IPS DF 19.7 (cell line): ENCODE results near the gene EEF1AKMT3.

Experiments
- DNase-seq: peaks from one replicate; pipeline ENCODE4 v3.0.0-alpha.2; 2013; ENCODE audit warnings: low read depth, low spot score

The EEF1AKMT3 gene

DNA sequence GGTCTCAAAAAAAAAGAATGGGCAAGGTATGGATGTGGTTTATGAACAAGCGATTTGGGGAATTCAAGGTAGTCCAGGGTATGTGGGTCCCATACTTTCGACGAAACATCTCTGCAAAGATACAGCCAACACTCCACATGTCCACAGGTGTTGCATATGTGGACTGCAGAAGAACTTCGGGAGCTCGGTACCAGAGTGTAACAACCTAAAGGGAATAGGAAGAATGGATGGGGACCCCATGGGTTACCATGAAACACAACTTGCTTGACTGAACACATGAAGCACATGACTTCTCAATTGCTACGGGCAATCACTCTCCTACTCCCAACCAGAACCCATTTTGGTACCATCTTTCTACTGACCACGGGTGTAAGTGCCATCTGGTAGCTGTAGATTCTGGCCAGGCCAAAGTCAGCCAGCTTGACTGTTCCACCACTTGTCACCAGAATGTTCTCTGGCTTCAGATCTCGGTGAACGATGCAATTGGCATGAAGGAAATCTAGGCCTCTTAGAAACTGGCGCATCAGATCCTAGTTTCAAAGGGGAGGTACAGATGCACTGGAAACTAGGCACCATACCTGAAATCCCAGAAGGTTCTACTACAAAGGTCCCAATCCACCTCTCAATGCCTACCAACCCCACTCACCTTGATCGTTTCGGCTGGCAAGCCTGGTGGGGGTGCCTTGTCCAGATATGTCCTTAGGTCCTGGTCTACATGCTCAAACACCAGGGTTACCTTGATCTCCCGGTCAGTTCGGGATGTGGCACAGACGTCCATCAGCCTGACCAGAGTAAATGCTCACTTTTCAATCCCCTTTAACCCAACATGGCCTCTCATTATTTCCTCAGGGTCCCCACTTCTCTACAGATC lies 21.6 kb upstream of the EEF1AKMT3 start:
- DNase-seq = no peak

DNA sequence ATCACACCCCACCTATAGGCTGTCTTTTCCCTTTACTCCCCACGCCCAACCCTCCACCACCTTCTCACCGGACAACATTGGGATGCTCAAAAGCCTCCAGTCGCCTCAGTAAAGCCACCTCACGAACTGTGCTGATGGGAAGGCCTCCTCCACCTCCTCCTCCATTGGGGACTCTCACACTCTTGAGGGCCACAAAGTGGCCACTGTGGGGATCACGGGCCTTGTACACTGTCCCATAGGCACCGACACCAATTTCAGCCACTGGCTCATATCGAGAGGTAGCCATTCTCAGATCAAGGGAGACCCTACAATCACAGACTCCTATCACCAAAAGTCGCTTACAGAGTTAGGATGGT lies 21.0 kb upstream of the EEF1AKMT3 start:
- no peak for DNase-seq

DNA sequence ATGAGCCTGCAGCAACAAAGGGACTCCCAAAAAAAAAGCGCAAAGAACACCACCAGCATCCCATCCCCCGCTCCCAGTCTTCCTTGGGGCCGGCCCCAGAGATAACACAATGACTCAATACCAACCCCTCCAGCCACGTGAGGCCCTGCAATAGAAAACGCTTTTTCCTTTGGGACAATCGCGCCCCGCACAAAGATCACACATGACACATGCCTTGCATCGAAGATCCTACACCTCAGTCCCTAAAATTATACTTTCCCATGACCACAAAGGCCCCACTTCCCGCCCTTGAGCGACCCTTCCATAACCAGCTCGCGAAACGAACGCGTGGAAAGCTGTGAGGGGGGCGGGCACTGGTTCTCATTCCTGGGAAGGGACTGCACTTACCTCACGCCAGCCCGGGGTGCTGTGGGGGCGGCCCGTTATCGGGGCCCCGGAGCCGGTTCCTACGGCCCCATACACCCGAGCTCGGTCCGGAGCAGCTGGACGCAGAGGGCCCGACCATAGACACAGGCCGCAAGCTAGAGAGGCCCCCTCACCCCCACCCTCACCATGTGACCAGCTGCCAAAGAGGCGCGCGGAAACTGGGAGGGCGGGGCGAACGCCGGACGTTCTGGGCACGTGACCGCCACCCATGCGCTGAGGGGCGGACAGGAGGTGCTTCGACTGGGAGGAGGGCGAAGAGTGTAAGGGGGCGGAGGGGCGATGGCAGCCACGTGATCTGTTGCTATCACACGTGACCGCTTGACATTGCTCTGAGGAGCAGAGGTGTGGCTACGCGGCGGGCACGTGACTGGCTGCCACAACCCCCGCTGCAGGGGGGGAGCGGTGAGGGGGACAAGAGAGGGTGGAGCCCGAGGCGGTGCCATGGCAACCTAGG lies 20.4 kb upstream of the EEF1AKMT3 start, which contains the start of gene CDK4:
TSS of gene CDK4 (minus strand) at position 523 of the 880 bp plus-strand sequence. CDS start 593 bp downstream, outside the sequence.
- peak; percentile 99 for DNase-seq

GRCh38 chr12:57752668-57753000 lies 19.8 kb upstream of the EEF1AKMT3 start:
- no peak for DNase-seq

DNA sequence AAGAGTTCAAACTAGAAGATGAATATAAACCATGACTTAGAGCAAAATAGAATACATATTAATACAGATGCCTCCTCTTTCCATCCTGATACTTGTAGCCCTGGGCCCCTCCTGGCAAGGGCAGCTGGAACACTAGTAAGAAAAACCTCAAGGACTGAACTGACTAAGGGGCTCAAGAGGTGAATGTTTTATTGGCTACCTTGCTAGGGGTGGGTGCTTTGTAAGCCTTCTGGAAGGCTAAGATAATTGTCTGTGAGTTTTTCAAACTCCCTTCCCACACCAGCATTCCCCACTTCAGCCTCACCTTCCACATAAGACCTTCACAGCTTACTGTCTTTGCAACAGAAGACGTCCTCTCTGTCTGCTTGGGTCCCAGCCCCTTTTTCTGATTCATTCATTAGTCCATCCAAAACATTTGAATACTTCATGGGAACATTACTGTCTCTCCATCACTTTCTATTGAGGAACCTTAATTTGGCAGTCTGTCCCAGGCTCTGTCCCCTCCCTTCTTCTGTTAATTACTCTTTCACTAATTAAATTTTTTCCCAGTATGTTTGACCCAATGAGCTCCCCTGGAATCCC lies 18.6 kb upstream of the EEF1AKMT3 start:
- no peak for DNase-seq

DNA sequence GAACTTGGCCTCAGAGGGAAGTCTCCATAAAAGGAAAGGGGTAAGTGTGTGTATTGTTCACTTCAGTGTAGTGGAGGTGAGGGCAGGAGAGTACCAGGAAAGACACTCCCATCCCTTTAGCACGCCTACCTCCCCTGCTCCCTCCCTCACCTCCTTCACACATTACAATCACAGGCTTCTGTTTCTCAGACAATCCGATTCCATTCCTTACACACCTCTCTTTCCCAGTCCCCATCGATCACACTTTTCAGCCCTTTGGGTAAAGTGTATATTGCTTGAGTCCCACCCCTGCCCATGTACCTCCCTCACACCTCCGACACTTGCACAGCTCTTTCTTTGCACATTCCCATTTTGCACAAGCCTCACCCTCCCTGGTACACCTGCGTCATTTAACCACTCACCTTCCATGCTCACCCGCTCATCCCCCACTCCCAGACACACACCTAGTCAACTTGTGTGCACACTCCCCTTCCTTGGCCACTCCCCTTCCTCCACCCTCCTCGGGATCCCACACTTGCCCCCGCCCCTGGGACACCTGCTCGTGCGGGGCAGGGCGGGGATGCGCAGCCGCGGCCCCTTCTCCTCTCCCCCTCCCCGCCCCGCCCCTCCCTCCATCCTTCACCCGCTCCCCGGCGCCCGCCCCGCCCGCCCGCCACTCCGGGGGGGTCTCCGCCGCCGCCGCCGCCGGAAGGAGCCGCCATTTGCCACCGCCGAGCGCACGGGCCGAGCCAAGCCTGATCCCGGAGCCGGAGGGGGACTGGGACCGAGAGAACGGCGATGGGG lies 17.8 kb upstream of the EEF1AKMT3 start, which contains the start of gene MARCHF9:
TSS of gene MARCHF9 (plus strand) at position 693 of the 783 bp plus-strand sequence. CDS start 426 bp downstream, outside the sequence.
- DNase-seq = no peak

DNA sequence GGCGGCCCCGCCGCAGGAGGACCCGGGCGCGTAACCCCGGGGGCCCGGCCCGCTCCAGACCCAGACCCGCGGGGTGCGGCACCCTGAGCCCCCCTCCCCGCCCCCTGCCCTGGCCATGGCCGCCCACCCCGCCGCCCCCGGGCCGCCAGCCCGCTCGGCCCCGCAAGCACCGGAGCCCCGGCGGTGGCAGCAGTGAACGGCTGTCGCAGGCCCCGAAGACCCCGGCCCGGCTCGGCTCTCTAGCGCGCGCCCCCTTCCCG lies 17.3 kb upstream of the EEF1AKMT3 start:
- no peak for DNase-seq

- DNase-seq = no peak
These were observed 16.7 kb upstream of the EEF1AKMT3 start for GRCh38 chr12:57755454-57756372.

DNA sequence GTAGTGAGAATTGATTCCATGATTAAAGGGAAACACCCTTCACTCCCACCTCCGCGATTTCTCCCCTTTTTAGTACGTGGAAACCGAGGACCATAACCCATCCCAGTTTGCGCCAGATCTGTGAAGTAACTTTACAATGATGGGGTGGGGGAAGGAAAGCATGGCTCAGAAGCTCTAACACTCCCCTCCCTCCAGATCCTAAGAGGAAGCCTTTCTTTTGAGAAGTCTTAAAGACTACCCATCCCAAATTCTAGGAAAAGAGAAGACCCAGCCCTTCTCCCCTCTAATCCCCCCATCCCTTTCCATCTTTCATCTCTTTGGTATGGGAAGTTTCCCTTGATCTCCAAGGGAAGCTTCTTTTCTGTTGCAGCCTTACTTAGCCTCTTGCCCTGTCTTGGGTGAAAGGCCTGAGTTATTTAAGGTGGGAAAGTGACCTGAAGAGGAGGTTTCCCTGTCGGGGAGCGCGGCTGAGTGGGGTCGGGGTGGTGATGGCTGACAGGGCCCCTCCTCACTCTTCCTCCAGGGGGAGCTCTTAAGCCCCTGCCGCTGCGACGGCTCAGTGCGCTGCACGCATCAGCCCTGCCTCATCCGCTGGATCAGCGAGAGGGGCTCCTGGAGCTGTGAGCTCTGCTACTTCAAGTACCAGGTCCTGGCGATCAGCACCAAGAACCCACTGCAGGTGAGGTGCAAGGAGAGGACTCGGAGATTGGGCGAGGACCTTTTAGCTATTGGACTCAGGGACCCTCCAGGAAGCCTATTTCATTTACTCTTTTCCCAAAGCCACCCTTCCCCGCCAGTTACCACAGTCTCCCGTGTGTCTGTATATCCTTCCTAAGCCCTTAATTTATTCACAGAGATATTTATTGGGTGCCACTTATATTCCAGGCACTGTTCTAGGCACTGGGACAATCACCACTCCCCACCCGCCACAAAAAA lies 15.7 kb upstream of the EEF1AKMT3 start:
- DNase-seq = no peak

DNA sequence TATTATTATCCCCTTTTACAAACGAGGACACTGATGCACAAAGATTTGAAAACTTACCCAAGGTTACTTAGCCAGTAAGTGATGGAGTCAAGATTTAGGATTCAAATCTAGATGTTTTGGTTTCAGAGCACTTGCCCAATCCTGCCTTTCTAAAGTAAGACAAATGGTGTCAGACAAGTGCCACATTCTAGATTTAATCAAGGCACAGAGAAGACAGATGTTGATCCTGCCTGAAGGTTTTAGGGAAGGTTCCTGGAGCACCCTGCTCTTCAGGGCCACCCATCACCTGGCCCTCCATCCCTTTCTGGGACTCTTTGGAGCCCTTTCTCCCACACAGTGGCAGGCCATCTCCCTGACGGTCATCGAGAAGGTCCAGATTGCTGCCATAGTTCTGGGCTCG lies 14.6 kb upstream of the EEF1AKMT3 start:
- no peak for DNase-seq

DNA sequence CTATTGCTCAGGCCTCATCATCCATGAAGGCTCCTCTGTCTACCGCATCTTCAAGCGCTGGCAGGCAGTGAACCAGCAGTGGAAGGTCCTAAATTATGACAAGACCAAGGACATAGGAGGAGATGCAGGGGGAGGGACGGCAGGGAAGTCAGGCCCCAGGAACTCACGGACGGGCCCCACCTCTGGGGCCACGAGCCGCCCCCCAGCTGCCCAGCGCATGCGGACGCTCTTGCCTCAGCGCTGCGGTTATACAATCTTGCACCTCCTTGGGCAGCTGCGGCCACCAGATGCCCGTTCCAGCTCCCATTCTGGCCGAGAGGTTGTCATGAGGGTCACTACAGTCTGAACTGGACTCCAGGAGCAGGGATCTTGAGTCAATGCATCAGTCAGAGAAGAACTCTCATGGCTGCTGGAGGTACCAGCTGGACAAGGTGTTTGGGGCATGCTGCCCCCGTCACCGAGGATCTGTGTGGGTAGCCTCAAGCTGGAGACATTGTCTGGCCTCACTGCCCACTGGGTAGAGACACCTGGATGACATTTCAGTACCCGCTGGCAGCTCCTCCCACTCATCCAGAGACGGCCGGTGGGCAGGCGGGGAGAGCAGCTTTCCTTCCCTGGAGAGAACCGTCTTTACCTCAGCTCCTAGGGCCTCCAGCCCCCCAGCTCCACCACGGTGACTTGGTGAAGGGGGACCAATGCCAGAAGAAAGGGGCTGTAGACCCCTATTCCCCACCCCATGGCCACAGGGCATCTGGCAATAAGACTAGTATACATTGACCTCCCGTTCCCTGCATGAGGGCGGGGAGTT lies 13.7 kb upstream of the EEF1AKMT3 start:
- DNase-seq = no peak

- no peak for DNase-seq
These were observed 12.9 kb upstream of the EEF1AKMT3 start for GRCh38 chr12:57759360-57759980.

DNA sequence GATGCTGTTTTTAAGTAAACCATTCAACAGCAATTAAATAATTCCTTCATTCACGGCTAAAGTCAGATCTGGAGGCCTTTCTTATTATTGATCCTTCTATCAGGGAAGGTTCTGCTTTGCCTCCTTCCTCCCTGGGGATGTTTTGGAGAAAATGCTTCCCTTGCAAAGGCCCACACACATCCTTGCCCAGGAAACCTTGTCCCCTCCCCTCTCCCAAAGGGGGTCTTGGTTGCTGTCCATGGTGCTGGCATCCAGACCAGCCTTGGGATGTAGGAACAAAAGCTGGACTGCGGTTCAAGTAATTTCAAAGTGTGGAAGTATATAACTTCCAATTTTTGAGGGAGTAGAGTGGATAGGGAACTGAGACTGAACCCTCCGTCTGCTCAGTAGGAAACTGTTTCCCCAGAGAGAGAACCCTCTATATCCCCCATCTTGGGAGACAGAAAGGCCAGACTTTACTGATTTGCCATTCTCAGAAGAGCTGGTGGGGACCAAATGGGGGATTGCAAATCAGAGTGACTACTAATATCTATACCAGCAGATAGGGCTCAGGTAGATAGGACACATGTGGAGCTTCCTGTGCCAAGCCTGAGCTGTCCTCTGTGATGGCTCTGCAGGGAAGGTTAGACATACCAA lies 11.9 kb upstream of the EEF1AKMT3 start:
- DNase-seq = no peak

DNA sequence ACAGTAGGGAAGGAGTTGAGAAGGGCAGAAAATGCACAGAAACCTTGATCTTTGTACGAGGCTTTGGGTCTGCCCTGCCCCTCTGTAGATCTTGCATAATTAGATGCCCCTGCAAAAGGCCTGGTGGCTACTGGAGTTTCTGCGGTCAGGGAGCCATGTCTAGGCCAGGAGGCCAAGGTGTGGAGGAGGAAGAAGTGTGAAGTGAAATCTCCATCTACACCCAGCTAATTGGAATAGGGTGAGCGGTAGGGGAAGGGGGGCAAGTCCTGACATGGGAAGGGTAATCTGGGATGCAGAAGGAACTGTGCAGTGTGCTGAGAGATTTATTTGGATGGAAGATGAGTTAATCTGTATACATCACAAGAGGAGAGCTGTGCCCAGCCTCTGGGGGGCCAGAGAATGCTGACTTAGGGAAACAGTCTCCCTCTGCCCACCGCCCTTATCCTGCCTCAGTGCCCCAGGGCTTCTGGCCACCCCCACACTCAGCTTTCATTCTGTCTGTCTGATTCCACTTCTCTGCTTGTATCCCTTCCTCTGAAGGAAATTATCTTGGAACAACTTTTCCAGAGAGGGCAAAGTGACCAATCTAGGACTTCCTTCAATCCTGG lies 10.9 kb upstream of the EEF1AKMT3 start:
- no peak for DNase-seq

GRCh38 chr12:57762463-57762862 lies 10.0 kb upstream of the EEF1AKMT3 start:
- no peak for DNase-seq

GRCh38 chr12:57763881-57764661 lies 8.3 kb upstream of the EEF1AKMT3 start:
- no peak for DNase-seq

DNA sequence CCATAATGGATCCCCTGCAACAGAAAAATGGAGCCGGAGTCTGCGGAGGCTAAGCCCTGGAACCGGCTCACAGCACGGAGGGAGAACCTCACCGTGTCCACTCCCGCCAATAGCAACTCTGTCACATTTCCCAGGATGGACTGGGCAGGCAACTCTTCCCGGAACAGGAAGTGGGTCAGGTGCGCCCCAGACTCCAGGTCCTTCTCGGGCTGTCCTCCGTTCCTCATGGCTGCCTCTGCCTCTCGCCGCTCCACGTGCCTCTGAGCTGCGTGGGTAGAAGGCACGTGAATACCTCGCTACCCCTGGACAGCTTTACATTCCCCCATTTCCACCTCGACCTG lies 7.8 kb upstream of the EEF1AKMT3 start:
- no peak for DNase-seq
